ENCODE results near the gene DCN. TPM values are rescaled to one million over a fixed set of nuclear protein-coding genes. Genes with fewer than 3 reads are reported as not detected.

The DCN gene
- total RNA-seq, 2 donors from 2014 or later: 994 to 1,906 TPM

GRCh38 chr12:91173124-91173523 is 9.5 kb downstream of the DCN start:
- H3K9me3 ChIP-seq: no peaks in the 10 kb centered on the region
- H3K4me1 ChIP-seq: no peaks in the 10 kb centered on the region
- H3K4me3 ChIP-seq: peak overlapping the region; percentile 13 to 22
- TF ChIP-seq CTCF (IDR thresholded peaks at IDR 0.05): no peak
- no peaks in the 10 kb centered on the region for H3K27me3 ChIP-seq
- H3K36me3 ChIP-seq: peaks cover 7% of the 10 kb centered on the region
- H3K27ac ChIP-seq: peak overlapping the region in 1 of 2 donors; percentile 14
- DNase-seq (ENCODE audit: low spot score): no peak

- DNase-seq (ENCODE audit: low spot score): no peak
- no peak overlapping the region for H3K4me3 ChIP-seq
- H3K36me3 ChIP-seq: peaks cover 8% of the 10 kb centered on the region
- H3K27me3 ChIP-seq: no peaks in the 10 kb centered on the region
- TF ChIP-seq CTCF (IDR thresholded peaks at IDR 0.05): no peak
- no peaks in the 10 kb centered on the region for H3K4me1 ChIP-seq
- H3K27ac ChIP-seq: peak overlapping the region in 1 of 2 donors; percentile 17
- no peaks in the 10 kb centered on the region for H3K9me3 ChIP-seq
These were observed 10.5 kb downstream of the DCN start for GRCh38 chr12:91172096-91172495.

GRCh38 chr12:91171476-91171875 is 11.1 kb downstream of the DCN start:
- no peak for TF ChIP-seq CTCF (IDR thresholded peaks at IDR 0.05)
- Histone ChIP-seq H3K36me3 (peaks cover 11% of the 10 kb centered on the region), H3K4me1 (no peaks in the 10 kb centered on the region), H3K27me3 (no peaks in the 10 kb centered on the region), H3K4me3 (no peak overlapping the region), H3K27ac (peak overlapping the region in 1 of 2 donors; percentile 17), H3K9me3 (no peaks in the 10 kb centered on the region)
- DNase-seq (ENCODE audit: low spot score): no peak

GRCh38 chr12:91163116-91163515 is 19.5 kb downstream of the DCN start:
- no peak overlapping the region for H3K4me3 ChIP-seq
- H3K9me3 ChIP-seq: no peaks in the 10 kb centered on the region
- TF ChIP-seq CTCF (IDR thresholded peaks at IDR 0.05): no peak

GRCh38 chr12:91161009-91161408 is 21.6 kb downstream of the DCN start:
- Histone ChIP-seq H3K36me3 (peaks cover 4% of the 10 kb centered on the region), H3K27me3 (no peaks in the 10 kb centered on the region), H3K9me3 (no peaks in the 10 kb centered on the region), H3K4me1 (no peaks in the 10 kb centered on the region), H3K4me3 (no peak overlapping the region), H3K27ac (no peak overlapping the region)
- no peak for TF ChIP-seq CTCF (IDR thresholded peaks at IDR 0.05)
- DNase-seq (ENCODE audit: low spot score): no peak

More at GRCh38 chr12:91163116-91163515, 19.5 kb downstream of the DCN start:
- Histone ChIP-seq H3K4me1 (no peaks in the 10 kb centered on the region), H3K36me3 (peaks cover 4% of the 10 kb centered on the region), H3K27me3 (no peaks in the 10 kb centered on the region), H3K27ac (no peak overlapping the region)
- DNase-seq (ENCODE audit: low spot score): no peak

GRCh38 chr12:91155990-91156389 is 26.6 kb downstream of the DCN start:
- no peaks in the 10 kb centered on the region for H3K4me1 ChIP-seq
- H3K9me3 ChIP-seq: no peaks in the 10 kb centered on the region
- H3K4me3 ChIP-seq: no peak overlapping the region
- TF ChIP-seq CTCF (IDR thresholded peaks at IDR 0.05): no peak
- H3K36me3 ChIP-seq: peaks cover 25% of the 10 kb centered on the region
- H3K27me3 ChIP-seq: no peaks in the 10 kb centered on the region
- H3K27ac ChIP-seq: no peak overlapping the region
- DNase-seq (ENCODE audit: low spot score): no peak

All from right atrium auricular region (tissue), 2 donors.